Adrenal gland (tissue), 12 donors: ENCODE results near the gene LDLRAP1. TPM values are rescaled to one million over a fixed set of nuclear protein-coding genes. Genes with fewer than 3 reads are reported as not detected.

Experiments
- DNase-seq, 7 donors: peaks; one replicate each; pipeline ENCODE4 v3.0.0-alpha.2; 2019 to 2020
- H3K27ac ChIP-seq, 5 donors: fragments of 200-600 bp; sonication (generic) in 4 of 5; 1 replicate in 3 of 5; 2 replicates in 2 of 5; pipeline versions ENCODE4 v1.5.1 to v1.8.0; 2016 to 2020; ENCODE audit warnings: mild to moderate bottlenecking in 1 of 5
- H3K27me3 ChIP-seq: fragments of 200-600 bp; 2 replicates; pipeline ENCODE4 v1.8.0; 2021
- H3K36me3 ChIP-seq, 2 donors: fragments of 200-600 bp; replicated peaks in 1 of 2; 1 replicate in 1 of 2; 2 replicates in 1 of 2; pipeline versions ENCODE4 v1.5.1 to v1.8.0; 2018 to 2022
- H3K4me1 ChIP-seq, 2 donors: fragments of 200-600 bp; replicated peaks in 1 of 2; 1 replicate in 1 of 2; 2 replicates in 1 of 2; pipeline versions ENCODE4 v1.5.1 to v1.8.0; 2018 to 2021
- H3K4me3 ChIP-seq, 4 donors: fragments of 200-600 bp; sonication (generic) in 3 of 4; one replicate each; pipeline ENCODE4 v1.5.1; 2016 to 2018
- H3K9me3 ChIP-seq, 3 donors: fragments of 200-600 bp; sonication (generic) in 1 of 3; replicated peaks in 1 of 3; 1 replicate in 2 of 3; 2 replicates in 1 of 3; pipeline versions ENCODE4 v1.5.1 to v1.8.0; 2016 to 2021
- CTCF ChIP-seq, 6 experiments: fragments of 450-650 bp in 4 of 6; fragments of 200-600 bp in 2 of 6; sonication (generic) in 1 of 6; IDR thresholded peaks; 1 replicate in 5 of 6; 2 replicates in 1 of 6; pipeline versions ENCODE4 v1.5.1 to v1.8.0; 2016 to 2021; ENCODE audit warnings: antibody characterized with exemption in 6 of 6, mild to moderate bottlenecking in 2 of 6, moderate library complexity in 1 of 6
- POLR2A ChIP-seq, 2 donors: fragments of 450-650 bp; IDR thresholded peaks; one replicate each; pipeline ENCODE4 v1.6.1; 2017; ENCODE audit warnings: antibody characterized with exemption in 2 of 2, mild to moderate bottlenecking in 2 of 2, moderate library complexity in 1 of 2
- WGBS, 4 donors: extraction: QIAGEN DNeasy Blood & Tissue Kit in 2 of 4; methylation state at CpG; one replicate each; pipeline versions ENCODE4 v1.1.5 to v1.1.7; 2013 to 2017; 5-methylcytosine and 5-hydroxymethylcytosine counted together
- intact Hi-C, 2 donors: fragments of 100-400 bp; cut with DNase I; formaldehyde crosslinking; loops; one replicate each; pipeline versions ENCODE4 v1.14.1 to v1.15.0; 2022 to 2023
- polyA plus RNA-seq, 3 donors: library from polyadenylated mRNA; stranded (reverse); fragments of 200-250 nt in 2 of 3; fragments of 350-450 nt in 1 of 3; fragmentation: Illumina TruSeq in 1 of 3; extraction: RNeasy Lipid Tissue Mini Kit (QIAGEN cat#74804) in 1 of 3; gene quantifications; one replicate each; pipeline ENCODE4 v1.2.3, GENCODE V29; 2013 to 2014
- total RNA-seq, 9 donors: library from RNA; depleted of rRNA in 4 of 9; stranded (reverse); fragments of >200 nt in 4 of 9; fragments of 120-200 nt in 1 of 9; fragmentation: NEBNext Ultra II Directional in 1 of 9; extraction: Animal tissue kit (Norgen Biotek cat#: 25700) in 1 of 9; gene quantifications; one replicate each; pipeline versions ENCODE4 v1.1.0 to v1.2.4, GENCODE V29; 2013 to 2023
- donor health status: healthy with polysubstance abuse.
- donor health status: Bipolar disorder and iron deficiency.
- donor health status: DM: yes; HTN: yes; CAD: no.
- donor health status: DM: no; HTN: no; CAD: no.
- donor health status: DM: no; HTN: no; CAD: no.
- donor health status: DM: yes; HTN: yes; CAD: no.

The LDLRAP1 gene
- total and polyA plus RNA-seq, 12 donors: 6.8 to 39.1 (median 27.3) TPM

DNA sequence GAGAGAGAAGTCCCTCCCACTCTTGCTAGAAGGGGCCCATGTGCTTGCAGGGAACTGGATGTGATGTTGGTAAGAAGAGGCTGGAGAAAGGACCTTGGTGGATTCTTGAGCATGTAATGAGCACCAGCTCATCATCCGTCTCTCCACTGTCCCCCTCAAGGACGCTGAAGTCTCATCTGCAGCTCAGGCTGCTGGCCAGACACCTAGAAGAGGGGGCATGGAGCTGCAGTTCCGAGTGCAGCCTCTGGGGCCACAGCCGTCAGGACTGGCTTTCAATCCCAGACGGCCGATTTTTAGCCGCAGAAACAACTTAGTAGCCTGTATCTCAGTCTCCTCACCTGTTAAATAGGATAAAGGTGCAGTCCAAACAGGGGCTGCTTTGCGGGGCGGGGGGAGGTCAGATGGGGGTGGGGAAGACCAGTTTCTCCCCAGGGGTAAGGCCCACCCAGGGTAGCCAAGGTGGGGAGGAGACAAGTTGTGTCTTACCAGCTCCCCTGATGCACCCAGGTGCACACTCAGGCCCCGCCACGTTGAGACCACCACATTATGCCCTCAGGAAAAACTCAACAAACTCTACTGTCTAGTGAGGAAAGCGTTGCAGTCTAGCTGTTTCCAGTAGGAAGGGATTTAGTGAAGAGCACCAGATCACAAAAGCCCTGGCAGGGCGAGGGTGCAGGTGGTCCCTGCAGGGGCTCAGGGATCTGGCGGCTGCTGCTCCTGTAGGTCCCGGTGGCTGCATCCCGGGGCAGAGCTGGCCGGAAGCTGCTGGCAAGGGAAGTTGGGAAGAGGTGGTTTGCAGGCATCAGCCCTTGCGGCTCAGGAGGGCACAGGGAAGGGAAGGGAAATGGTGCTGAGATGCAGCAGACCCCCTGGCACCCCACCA, 29.5 kb downstream of the LDLRAP1 start:
- intact Hi-C loops: no loop called here
- peak in 6 of 7 donors; percentile 74 to 85 (median 80) for DNase-seq
- 24 to 41% (median 38%) methylated on average over 12 to 18 of the region's 18 CpGs for WGBS, 4 donors

GRCh38 chr1:25573591-25573930, 30.2 kb downstream of the LDLRAP1 start:
- 55 to 73% (median 62%) methylated on average over 4 to 9 of the region's 9 CpGs for WGBS, 4 donors
- intact Hi-C loops: no loop called here
- TF ChIP-seq POLR2A (IDR thresholded peaks at IDR 0.05) (no peak), CTCF (IDR thresholded peaks at IDR 0.05) (no peak)

More for the DNA sequence above, 29.5 kb downstream of the LDLRAP1 start:
- peak; percentile 65 to 83 (median 70) for TF ChIP-seq CTCF (IDR thresholded peaks at IDR 0.05)
- no peak for TF ChIP-seq POLR2A (IDR thresholded peaks at IDR 0.05)
- H3K4me1 ChIP-seq: peaks cover 11 to 21% of the 10 kb centered on the region in 2 donors
- no peaks in the 10 kb centered on the region for H3K27me3 ChIP-seq
- no peak overlapping the region for H3K27ac ChIP-seq
- H3K4me3 ChIP-seq: no peak overlapping the region
- H3K9me3 ChIP-seq: no peaks in the 10 kb centered on the region
- H3K36me3 ChIP-seq: no peaks in the 10 kb centered on the region

DNA sequence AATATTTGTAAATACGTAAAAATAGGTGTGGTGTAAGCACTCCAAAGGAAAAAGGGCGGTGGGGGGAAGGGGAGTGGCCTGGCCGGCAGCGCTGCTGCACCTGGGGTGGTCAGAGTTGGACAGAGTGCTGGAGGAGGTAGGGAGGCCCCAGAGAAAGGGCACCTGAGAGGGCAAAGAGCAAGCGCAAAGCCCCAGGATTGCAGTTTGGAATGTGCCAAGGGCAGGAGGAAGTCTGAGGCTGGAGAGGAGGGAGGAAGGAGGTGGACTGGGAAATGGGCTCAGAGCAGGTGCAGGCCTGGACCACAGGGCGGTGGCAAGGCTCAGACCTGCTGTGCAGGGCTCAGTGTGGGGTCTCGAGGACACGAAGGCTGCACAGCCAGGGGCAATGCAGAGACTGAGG, 30.6 kb downstream of the LDLRAP1 start:
- H3K4me1 ChIP-seq: peaks cover 5 to 10% of the 10 kb centered on the region in 2 donors
- DNase-seq: no peak
- H3K27ac ChIP-seq: no peak overlapping the region
- H3K36me3 ChIP-seq: no peaks in the 10 kb centered on the region
- 81 to 87% (median 84%) methylated on average over 8 of the region's 8 CpGs for WGBS, 4 donors
- TF ChIP-seq POLR2A (IDR thresholded peaks at IDR 0.05) (no peak), CTCF (IDR thresholded peaks at IDR 0.05) (no peak)
- H3K4me3 ChIP-seq: no peak overlapping the region
- intact Hi-C loops: no loop called here
- no peaks in the 10 kb centered on the region for H3K9me3 ChIP-seq
- no peaks in the 10 kb centered on the region for H3K27me3 ChIP-seq

More at GRCh38 chr1:25573591-25573930, 30.2 kb downstream of the LDLRAP1 start:
- DNase-seq: peak in 1 of 7 donors; percentile 72
- Histone ChIP-seq H3K4me3 (no peak overlapping the region), H3K4me1 (peaks cover 8 to 14% of the 10 kb centered on the region in 2 donors), H3K9me3 (no peaks in the 10 kb centered on the region), H3K27ac (no peak overlapping the region), H3K27me3 (no peaks in the 10 kb centered on the region), H3K36me3 (no peaks in the 10 kb centered on the region)

GRCh38 chr1:25575191-25575590, 31.8 kb downstream of the LDLRAP1 start:
- no peaks in the 10 kb centered on the region for H3K9me3 ChIP-seq
- peaks cover 5 to 9% of the 10 kb centered on the region in 2 donors for H3K4me1 ChIP-seq
- TF ChIP-seq POLR2A (IDR thresholded peaks at IDR 0.05): no peak
- TF ChIP-seq CTCF (IDR thresholded peaks at IDR 0.05): no peak
- intact Hi-C loops: no loop called here
- H3K4me3 ChIP-seq: no peak overlapping the region
- H3K27me3 ChIP-seq: no peaks in the 10 kb centered on the region
- H3K27ac ChIP-seq: no peak overlapping the region
- no peak for DNase-seq
- H3K36me3 ChIP-seq: no peaks in the 10 kb centered on the region
- WGBS, 4 donors: 85 to 100% (median 89%) methylated on average over 2 of the region's 2 CpGs
